ENCODE results near the gene DSC1.

DNA sequence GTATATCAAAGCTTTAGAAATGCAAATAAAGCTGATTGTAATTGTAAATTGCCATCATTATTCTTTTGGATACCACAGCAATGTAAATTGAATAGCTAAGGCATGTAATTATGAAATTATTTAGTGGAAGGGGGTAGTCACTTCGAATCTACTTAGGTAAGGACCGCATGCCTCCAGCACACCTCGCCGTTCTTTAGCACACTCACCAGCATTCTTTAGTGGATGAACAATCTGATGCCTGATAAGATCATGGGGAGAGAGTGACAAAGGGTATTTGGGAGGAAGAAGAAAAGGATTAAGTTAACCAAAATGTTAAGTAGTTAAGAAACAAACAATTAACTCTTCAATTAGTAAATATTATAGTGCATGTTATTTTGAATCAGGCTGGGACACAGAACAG is 46.4 kb upstream of the DSC1 start:
- TF ChIP-seq, protein P1, sequence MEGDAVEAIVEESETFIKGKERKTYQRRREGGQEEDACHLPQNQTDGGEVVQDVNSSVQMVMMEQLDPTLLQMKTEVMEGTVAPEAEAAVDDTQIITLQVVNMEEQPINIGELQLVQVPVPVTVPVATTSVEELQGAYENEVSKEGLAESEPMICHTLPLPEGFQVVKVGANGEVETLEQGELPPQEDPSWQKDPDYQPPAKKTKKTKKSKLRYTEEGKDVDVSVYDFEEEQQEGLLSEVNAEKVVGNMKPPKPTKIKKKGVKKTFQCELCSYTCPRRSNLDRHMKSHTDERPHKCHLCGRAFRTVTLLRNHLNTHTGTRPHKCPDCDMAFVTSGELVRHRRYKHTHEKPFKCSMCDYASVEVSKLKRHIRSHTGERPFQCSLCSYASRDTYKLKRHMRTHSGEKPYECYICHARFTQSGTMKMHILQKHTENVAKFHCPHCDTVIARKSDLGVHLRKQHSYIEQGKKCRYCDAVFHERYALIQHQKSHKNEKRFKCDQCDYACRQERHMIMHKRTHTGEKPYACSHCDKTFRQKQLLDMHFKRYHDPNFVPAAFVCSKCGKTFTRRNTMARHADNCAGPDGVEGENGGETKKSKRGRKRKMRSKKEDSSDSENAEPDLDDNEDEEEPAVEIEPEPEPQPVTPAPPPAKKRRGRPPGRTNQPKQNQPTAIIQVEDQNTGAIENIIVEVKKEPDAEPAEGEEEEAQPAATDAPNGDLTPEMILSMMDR (IDR thresholded peaks at IDR 0.05), result no peak
- TF ChIP-seq, protein P2, sequence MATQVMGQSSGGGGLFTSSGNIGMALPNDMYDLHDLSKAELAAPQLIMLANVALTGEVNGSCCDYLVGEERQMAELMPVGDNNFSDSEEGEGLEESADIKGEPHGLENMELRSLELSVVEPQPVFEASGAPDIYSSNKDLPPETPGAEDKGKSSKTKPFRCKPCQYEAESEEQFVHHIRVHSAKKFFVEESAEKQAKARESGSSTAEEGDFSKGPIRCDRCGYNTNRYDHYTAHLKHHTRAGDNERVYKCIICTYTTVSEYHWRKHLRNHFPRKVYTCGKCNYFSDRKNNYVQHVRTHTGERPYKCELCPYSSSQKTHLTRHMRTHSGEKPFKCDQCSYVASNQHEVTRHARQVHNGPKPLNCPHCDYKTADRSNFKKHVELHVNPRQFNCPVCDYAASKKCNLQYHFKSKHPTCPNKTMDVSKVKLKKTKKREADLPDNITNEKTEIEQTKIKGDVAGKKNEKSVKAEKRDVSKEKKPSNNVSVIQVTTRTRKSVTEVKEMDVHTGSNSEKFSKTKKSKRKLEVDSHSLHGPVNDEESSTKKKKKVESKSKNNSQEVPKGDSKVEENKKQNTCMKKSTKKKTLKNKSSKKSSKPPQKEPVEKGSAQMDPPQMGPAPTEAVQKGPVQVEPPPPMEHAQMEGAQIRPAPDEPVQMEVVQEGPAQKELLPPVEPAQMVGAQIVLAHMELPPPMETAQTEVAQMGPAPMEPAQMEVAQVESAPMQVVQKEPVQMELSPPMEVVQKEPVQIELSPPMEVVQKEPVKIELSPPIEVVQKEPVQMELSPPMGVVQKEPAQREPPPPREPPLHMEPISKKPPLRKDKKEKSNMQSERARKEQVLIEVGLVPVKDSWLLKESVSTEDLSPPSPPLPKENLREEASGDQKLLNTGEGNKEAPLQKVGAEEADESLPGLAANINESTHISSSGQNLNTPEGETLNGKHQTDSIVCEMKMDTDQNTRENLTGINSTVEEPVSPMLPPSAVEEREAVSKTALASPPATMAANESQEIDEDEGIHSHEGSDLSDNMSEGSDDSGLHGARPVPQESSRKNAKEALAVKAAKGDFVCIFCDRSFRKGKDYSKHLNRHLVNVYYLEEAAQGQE (IDR thresholded peaks at IDR 0.05; ENCODE audit: insufficient read depth in 1 of 2, low read depth in 2 of 2, low read length in 1 of 2), result no peak
- TF ChIP-seq POLR2AphosphoS5 (IDR thresholded peaks at IDR 0.05; ENCODE audit: low read depth, low read length), result no peak

Data from Panc1 (cell line).